NK-92 (cell line): ENCODE results near the gene FAM210B.
"Not testable (repeated sequence)": the region's sequence is repeated elsewhere in the genome, so short reads cannot be mapped to it uniquely, and the experiment has no call there.

Experiments used
- DNase-seq: peaks from one replicate; lab custom pipeline; 2025; ENCODE audit not compliant: unreplicated experiment; lab: John Stamatoyannopoulos, UW

Gene FAM210B

GRCh38 chr20:56358600-56359211 lies at the start of gene FAM210B:
Gene FAM210B (plus strand): TSS chr20:56358974. CDS start chr20:56359006, 32 bp downstream.
- no peak for DNase-seq

GRCh38 chr20:56316051-56316450 lies 42.7 kb upstream of the FAM210B start:
- no peak for DNase-seq

- DNase-seq = no peak
Observed at GRCh38 chr20:56316483-56316882, 42.3 kb upstream of the FAM210B start.

- no peak for DNase-seq
Observed at GRCh38 chr20:56322681-56323080, 36.1 kb upstream of the FAM210B start.

- DNase-seq = no peak
Observed at GRCh38 chr20:56323206-56323605, 35.6 kb upstream of the FAM210B start.

- DNase-seq = no peak
Observed at GRCh38 chr20:56323656-56324055, 35.1 kb upstream of the FAM210B start.

GRCh38 chr20:56324806-56325205 lies 34.0 kb upstream of the FAM210B start:
- DNase-seq = no peak

- no peak for DNase-seq
Observed at GRCh38 chr20:56328861-56329260, 29.9 kb upstream of the FAM210B start.

- not testable (repeated sequence) for DNase-seq
Observed at GRCh38 chr20:56336709-56337108, 22.1 kb upstream of the FAM210B start.

GRCh38 chr20:56342783-56343182 lies 16.0 kb upstream of the FAM210B start:
- DNase-seq = no peak

- no peak for DNase-seq
Observed at GRCh38 chr20:56343861-56344381, 14.9 kb upstream of the FAM210B start.

- DNase-seq = no peak
Observed at GRCh38 chr20:56345911-56346310, 12.9 kb upstream of the FAM210B start.

GRCh38 chr20:56347628-56348304 lies 11.0 kb upstream of the FAM210B start:
- no peak for DNase-seq

GRCh38 chr20:56348305-56348693 lies 10.5 kb upstream of the FAM210B start:
- no peak for DNase-seq

- no peak for DNase-seq
Observed at GRCh38 chr20:56348746-56349145, 10.0 kb upstream of the FAM210B start.

GRCh38 chr20:56350842-56351241 lies 7.9 kb upstream of the FAM210B start:
- no peak for DNase-seq

GRCh38 chr20:56352345-56353055 lies 6.3 kb upstream of the FAM210B start:
- no peak for DNase-seq

- DNase-seq = no peak
Observed at GRCh38 chr20:56353356-56353755, 5.4 kb upstream of the FAM210B start.

GRCh38 chr20:56358070-56358469 lies 704 bp upstream of the FAM210B start:
- no peak for DNase-seq

GRCh38 chr20:56359212-56360132 lies 698 bp downstream of the FAM210B start:
- DNase-seq = no peak
